LNCAP (cell line): ENCODE results near the gene TACR1.

Source experiments
- TF ChIP-seq, protein P1 (sequence below): fragments of 450-650 bp; IDR thresholded peaks from 2 replicates; pipeline ENCODE4 v1.5.1; 2017; ENCODE audit warnings: mild to moderate bottlenecking

TACR1 gene

DNA sequence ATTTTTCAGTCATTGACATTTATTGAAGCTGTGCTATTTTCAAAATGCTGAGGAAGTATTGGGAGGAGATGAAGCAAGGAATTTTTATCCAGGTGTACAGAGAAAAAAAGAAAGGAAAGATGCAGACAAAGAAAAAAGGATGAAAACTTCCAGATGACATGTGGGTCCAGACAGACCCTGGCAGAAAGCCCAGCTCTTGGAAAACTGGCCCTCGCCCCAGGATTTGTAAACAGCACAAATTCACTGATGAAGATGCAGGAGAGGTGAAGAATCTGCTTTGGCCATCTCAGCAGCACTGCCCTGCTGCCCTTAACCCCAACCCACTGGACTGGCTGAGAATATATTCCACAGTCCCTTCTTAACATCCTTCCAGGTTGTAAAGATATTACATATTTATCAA is 12.5 kb downstream of the TACR1 start:
- TF ChIP-seq, protein P1, sequence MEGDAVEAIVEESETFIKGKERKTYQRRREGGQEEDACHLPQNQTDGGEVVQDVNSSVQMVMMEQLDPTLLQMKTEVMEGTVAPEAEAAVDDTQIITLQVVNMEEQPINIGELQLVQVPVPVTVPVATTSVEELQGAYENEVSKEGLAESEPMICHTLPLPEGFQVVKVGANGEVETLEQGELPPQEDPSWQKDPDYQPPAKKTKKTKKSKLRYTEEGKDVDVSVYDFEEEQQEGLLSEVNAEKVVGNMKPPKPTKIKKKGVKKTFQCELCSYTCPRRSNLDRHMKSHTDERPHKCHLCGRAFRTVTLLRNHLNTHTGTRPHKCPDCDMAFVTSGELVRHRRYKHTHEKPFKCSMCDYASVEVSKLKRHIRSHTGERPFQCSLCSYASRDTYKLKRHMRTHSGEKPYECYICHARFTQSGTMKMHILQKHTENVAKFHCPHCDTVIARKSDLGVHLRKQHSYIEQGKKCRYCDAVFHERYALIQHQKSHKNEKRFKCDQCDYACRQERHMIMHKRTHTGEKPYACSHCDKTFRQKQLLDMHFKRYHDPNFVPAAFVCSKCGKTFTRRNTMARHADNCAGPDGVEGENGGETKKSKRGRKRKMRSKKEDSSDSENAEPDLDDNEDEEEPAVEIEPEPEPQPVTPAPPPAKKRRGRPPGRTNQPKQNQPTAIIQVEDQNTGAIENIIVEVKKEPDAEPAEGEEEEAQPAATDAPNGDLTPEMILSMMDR = no peak

DNA sequence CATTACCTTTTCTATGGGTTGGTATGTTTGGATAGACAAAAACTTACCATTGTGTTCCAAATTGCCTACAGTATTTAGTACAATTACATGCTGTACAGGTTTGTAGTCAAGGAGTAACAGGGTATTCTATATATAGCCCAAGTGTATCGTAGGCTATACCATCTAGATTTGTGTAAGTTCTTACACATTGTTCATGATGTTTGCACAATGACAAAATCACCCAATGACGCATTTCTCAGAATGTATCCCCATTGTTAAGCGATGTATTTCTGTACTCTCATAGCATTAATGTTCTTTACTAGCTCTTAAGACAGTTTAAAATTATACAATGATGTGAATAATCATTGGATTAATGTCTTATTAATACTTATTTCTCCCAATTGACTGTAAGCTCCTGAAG is 16.7 kb downstream of the TACR1 start:
- TF ChIP-seq, protein P1 = no peak

DNA sequence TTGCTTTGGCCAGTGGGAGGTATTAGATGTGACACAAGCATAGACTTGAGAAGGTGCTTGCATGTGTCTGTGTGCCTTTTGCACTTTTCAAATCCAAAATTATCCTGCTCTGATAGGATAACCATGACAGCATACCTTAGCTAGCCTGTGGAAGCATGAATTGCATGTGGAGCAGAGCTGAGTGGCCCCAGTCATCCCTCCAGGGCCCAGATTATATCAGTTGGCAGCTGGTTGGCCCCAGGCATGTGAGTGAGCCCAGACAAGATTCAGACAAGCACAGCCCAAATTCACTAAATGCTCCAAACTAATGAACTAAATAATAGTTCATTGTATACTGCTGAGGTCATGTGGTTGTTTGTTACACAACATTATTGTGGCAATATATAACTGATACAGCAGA is 18.8 kb downstream of the TACR1 start:
- TF ChIP-seq, protein P1 = no peak

DNA sequence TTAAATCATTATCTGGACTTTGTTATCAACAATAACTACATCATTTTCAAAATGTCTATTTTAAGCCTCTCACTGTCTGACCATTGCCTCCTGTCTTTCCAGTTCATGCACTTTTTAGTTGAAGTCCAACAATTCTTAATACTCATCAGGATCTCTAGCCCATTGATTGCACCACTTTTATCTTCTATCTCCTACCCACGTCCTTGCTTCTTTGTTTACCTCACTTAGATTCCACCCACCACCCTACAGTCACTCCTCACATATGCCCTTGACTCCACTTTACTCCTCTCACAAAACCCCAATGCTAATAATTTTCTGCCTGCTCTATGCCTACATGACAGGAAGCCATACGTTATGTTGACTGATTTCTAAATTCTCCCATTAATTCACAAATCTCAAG is 21.9 kb downstream of the TACR1 start:
- TF ChIP-seq, protein P1 = no peak

DNA sequence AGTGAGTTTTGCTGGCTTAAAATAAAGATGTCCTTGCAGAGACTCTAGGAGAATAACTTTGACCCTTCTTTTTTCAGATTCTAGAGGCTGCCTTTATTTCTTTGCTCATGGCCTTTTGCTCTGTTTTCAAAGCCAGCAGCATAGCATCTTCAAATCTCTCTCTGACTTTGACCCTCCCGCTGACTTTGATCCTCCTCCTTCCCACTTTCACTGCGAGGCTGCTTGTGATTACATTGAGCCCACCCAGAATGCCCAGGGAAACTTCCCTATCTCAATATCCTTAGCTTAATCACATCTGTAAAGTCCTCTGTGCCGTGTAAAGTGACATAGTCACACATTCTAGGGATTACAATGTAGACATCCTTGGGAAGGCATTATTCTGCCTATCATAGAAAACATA is 23.9 kb downstream of the TACR1 start:
- TF ChIP-seq, protein P1 = no peak

DNA sequence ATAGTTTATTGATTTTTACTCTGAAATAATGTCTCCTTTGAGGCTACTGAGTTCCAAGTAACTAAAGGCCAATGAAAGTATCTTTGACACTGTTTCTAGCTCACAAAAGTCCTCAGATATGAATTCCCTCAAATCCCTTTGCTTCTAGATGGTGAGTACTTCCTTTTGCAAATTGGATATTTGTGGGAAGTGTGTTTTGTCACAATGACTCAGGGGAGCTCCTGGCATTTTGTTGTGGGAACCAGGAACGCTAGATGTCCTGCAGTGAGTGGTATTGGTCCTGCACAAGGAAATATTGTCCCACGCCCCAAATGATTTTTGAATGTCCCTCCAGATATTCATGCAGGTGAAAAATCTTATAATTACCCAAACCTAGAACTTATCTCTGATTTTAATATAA is 24.3 kb downstream of the TACR1 start:
- TF ChIP-seq, protein P1 = no peak

DNA sequence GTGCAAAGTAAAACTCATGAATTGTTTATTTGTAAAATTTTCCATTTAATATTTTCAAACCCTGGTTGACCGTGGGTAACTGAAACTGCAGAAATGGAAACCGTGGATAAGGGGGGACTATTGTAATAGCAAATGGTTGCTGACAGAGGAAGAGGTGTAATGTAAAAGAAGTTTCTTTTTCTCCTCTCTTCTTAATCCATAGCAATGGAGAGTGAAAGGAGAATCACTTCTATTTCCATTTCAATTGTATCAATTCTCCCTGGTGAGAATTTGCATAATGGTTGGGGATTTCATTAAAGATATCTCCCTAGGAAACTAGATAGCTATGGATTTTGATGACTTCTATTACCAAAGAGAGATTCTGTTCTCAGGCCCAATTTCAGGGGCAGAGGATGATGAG is 24.8 kb downstream of the TACR1 start:
- TF ChIP-seq, protein P1 = no peak

DNA sequence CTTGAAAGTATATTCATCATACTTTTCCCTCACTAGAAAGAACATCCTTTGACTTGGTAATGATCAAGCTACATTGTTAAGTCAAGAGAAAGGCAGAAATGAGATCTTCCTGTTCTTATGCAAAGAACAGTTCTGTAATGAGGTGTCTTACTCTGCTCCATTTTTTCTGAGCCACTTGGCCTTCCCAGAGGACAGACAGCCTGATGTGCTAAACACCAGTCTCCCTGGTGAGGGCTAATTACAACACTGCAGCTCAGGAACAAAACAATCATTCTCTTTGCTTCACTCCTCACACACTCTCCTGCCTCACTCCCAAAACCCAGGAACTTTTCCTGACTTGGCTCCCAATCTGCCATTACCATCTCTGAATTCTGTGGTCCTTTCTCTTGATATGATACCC is 25.6 kb downstream of the TACR1 start:
- TF ChIP-seq, protein P1 = no peak
